ENCODE measurements around the gene SHROOM2.

SHROOM2 gene

GRCh38 chrX:9859711-9860555, 73.7 kb downstream of the SHROOM2 start:
- Histone ChIP-seq H3K9me3 (no peaks in the 10 kb centered on the region), H3K36me3 (no peaks in the 10 kb centered on the region), H3K4me1 (no peaks in the 10 kb centered on the region), H3K27me3 (no peaks in the 10 kb centered on the region), H3K4me3 (ENCODE audit: low read depth, low read length) (no peak overlapping the region)
- TF ChIP-seq CTCF (IDR thresholded peaks at IDR 0.05; ENCODE audit: low read depth, low read length), result no peak
- no peak for DNase-seq

- DNase-seq, result no peak
- Histone ChIP-seq H3K27me3 (no peaks in the 10 kb centered on the region), H3K36me3 (no peaks in the 10 kb centered on the region), H3K4me1 (no peaks in the 10 kb centered on the region), H3K4me3 (ENCODE audit: low read depth, low read length) (no peak overlapping the region), H3K9me3 (no peaks in the 10 kb centered on the region)
- TF ChIP-seq CTCF (IDR thresholded peaks at IDR 0.05; ENCODE audit: low read depth, low read length), result no peak
Observed at GRCh38 chrX:9860826-9861225, 74.6 kb downstream of the SHROOM2 start.

GRCh38 chrX:9861711-9862110, 75.5 kb downstream of the SHROOM2 start:
- Histone ChIP-seq H3K9me3 (no peaks in the 10 kb centered on the region), H3K4me1 (no peaks in the 10 kb centered on the region), H3K36me3 (no peaks in the 10 kb centered on the region), H3K4me3 (ENCODE audit: low read depth, low read length) (no peak overlapping the region), H3K27me3 (no peaks in the 10 kb centered on the region)
- TF ChIP-seq CTCF (IDR thresholded peaks at IDR 0.05; ENCODE audit: low read depth, low read length), result no peak
- no peak for DNase-seq

GRCh38 chrX:9862525-9862924, 76.3 kb downstream of the SHROOM2 start:
- no peaks in the 10 kb centered on the region for H3K4me1 ChIP-seq
- DNase-seq, result no peak

GRCh38 chrX:9862953-9863352, 76.7 kb downstream of the SHROOM2 start:
- TF ChIP-seq CTCF (IDR thresholded peaks at IDR 0.05; ENCODE audit: low read depth, low read length), result no peak
- H3K4me1 ChIP-seq, result no peaks in the 10 kb centered on the region
- no peaks in the 10 kb centered on the region for H3K36me3 ChIP-seq
- H3K4me3 ChIP-seq (ENCODE audit: low read depth, low read length), result no peak overlapping the region
- H3K9me3 ChIP-seq, result no peaks in the 10 kb centered on the region
- DNase-seq, result no peak
- H3K27me3 ChIP-seq, result no peaks in the 10 kb centered on the region

More at GRCh38 chrX:9862525-9862924, 76.3 kb downstream of the SHROOM2 start:
- TF ChIP-seq CTCF (IDR thresholded peaks at IDR 0.05; ENCODE audit: low read depth, low read length), result no peak
- Histone ChIP-seq H3K4me3 (ENCODE audit: low read depth, low read length) (no peak overlapping the region), H3K36me3 (no peaks in the 10 kb centered on the region), H3K9me3 (no peaks in the 10 kb centered on the region), H3K27me3 (no peaks in the 10 kb centered on the region)

GRCh38 chrX:9864011-9864410, 77.8 kb downstream of the SHROOM2 start:
- no peak for TF ChIP-seq CTCF (IDR thresholded peaks at IDR 0.05; ENCODE audit: low read depth, low read length)
- H3K27me3 ChIP-seq, result no peaks in the 10 kb centered on the region
- no peak overlapping the region for H3K4me3 ChIP-seq (ENCODE audit: low read depth, low read length)
- H3K4me1 ChIP-seq, result no peaks in the 10 kb centered on the region
- no peaks in the 10 kb centered on the region for H3K36me3 ChIP-seq
- DNase-seq, result no peak
- no peaks in the 10 kb centered on the region for H3K9me3 ChIP-seq

All from BE2C (cell line).